Endothelial cell of umbilical vein (primary cell): ENCODE data around the gene ZBBX. TPM values are rescaled to one million over a fixed set of nuclear protein-coding genes. Genes with fewer than 3 reads are reported as not detected.

Experiments
- BruUV-seq: library from RNA; stranded (reverse); fragments of 400-500 nt; replicated peaks from 2 replicates; lab custom pipeline; 2021; lab: Mats Ljungman, UMichigan
- CTCF ChIA-PET: fragments of 300-600, 350-600 bp; sonication (Branson Sonifier 250); formaldehyde crosslinking; loops from one replicate; lab custom pipeline; 2021; ENCODE audit warnings: antibody characterized with exemption, inconsistent platforms; lab: Charles Lee
- POLR2A ChIA-PET: fragments of 300-600, 350-600 bp; sonication (Branson Sonifier 250); formaldehyde crosslinking; loops from one replicate; lab custom pipeline; 2021; ENCODE audit warnings: antibody characterized with exemption, inconsistent platforms; lab: Charles Lee
- DNase-seq: peaks from one replicate; pipeline ENCODE4 v3.0.0-alpha.2; 2011; ENCODE audit warnings: low read depth, low spot score
- FAIRE-seq: peaks from 2 replicates; lab custom pipeline; 2011; peaks lifted over from hg19 to GRCh38; lab: Jason Lieb, UNC
- H2AFZ ChIP-seq: 2 replicates; pipeline ENCODE4 v1.6.0; 2012; ENCODE audit warnings: low read depth, low read length, control low read depth, inconsistent platforms
- H3K27ac ChIP-seq: 2 replicates; pipeline ENCODE4 v1.5.1; 2011; ENCODE audit warnings: low read depth, mild to moderate bottlenecking, control low read depth, low read length, moderate library complexity; ENCODE audit not compliant: insufficient read depth
- H3K27me3 ChIP-seq, 2 experiments: 2 replicates each; pipeline versions ENCODE4 v1.6.0 to v1.6.1; 2011; ENCODE audit warnings: low read length in 2 of 2, mixed read lengths in 1 of 2; ENCODE audit not compliant: control insufficient read depth in 2 of 2, insufficient read depth in 2 of 2
- H3K36me3 ChIP-seq, 2 experiments: 2 replicates in 1 of 2; 3 replicates in 1 of 2; pipeline ENCODE4 v1.5.1; 2011; ENCODE audit warnings: low read length in 2 of 2, mild to moderate bottlenecking in 1 of 2, moderate library complexity in 1 of 2; ENCODE audit not compliant: control insufficient read depth in 2 of 2, insufficient read depth in 2 of 2; ENCODE audit errors: extremely low read depth in 1 of 2
- H3K4me1 ChIP-seq: 3 replicates; pipeline ENCODE4 v1.5.1; 2011; ENCODE audit warnings: mild to moderate bottlenecking, low read length; ENCODE audit not compliant: control insufficient read depth, insufficient read depth; ENCODE audit errors: extremely low read depth
- H3K4me2 ChIP-seq: 2 replicates; pipeline ENCODE4 v1.6.1; 2011; ENCODE audit warnings: low read length, control low read depth, mixed read lengths; ENCODE audit not compliant: insufficient read depth
- H3K4me3 ChIP-seq, 3 experiments: fragments of 200-600 bp in 1 of 3; sonication (generic), shearing (Covaris generic) in 1 of 3; replicated peaks in 1 of 3; 2 replicates each; pipeline ENCODE4 v1.5.1; 2011 to 2016; ENCODE audit warnings: control low read depth in 3 of 3, low read length in 3 of 3, mild to moderate bottlenecking in 2 of 3, inconsistent platforms in 1 of 3, low read depth in 1 of 3, moderate library complexity in 1 of 3; ENCODE audit not compliant: insufficient read depth in 1 of 3
- H3K79me2 ChIP-seq: 2 replicates; pipeline ENCODE4 v1.6.0; 2012; ENCODE audit warnings: low read length, inconsistent platforms; ENCODE audit not compliant: control insufficient read depth, insufficient read depth
- H3K9ac ChIP-seq: replicated peaks from 2 replicates; pipeline ENCODE3; 2011; ENCODE audit warnings: low read length, control low read depth; ENCODE audit not compliant: insufficient read depth; ENCODE audit errors: extremely low read depth
- H3K9me1 ChIP-seq: replicated peaks from 3 replicates; pipeline ENCODE4 v1.6.0; 2011; ENCODE audit warnings: mild to moderate bottlenecking, low read length; ENCODE audit not compliant: control insufficient read depth, insufficient read depth; ENCODE audit errors: extremely low read depth
- H3K9me3 ChIP-seq: replicated peaks from 2 replicates; pipeline ENCODE4 v1.5.1; 2012; ENCODE audit warnings: low read length, inconsistent platforms; ENCODE audit not compliant: control insufficient read depth, insufficient read depth
- H4K20me1 ChIP-seq: replicated peaks from 2 replicates; pipeline ENCODE3; 2011; ENCODE audit warnings: mild to moderate bottlenecking, low read length; ENCODE audit not compliant: control insufficient read depth, insufficient read depth; ENCODE audit errors: extremely low read depth
- CTCF ChIP-seq, 2 donors: IDR thresholded peaks; 1 replicate in 1 of 2; 2 replicates in 1 of 2; pipeline ENCODE4 v1.5.1; 2011; ENCODE audit warnings: low read length in 2 of 2, mild to moderate bottlenecking in 2 of 2, moderate library complexity in 2 of 2, control low read depth in 1 of 2, inconsistent platforms in 1 of 2, low read depth in 1 of 2; ENCODE audit not compliant: insufficient read depth in 1 of 2; ENCODE audit errors: extremely low read depth in 1 of 2
- EZH2 ChIP-seq: IDR thresholded peaks from 2 replicates; pipeline ENCODE4 v1.6.1; 2012; ENCODE audit warnings: borderline replicate concordance, low read depth, mild to moderate bottlenecking, moderate library complexity, low read length, inconsistent platforms; ENCODE audit not compliant: severe bottlenecking
- FOS ChIP-seq: IDR thresholded peaks from 2 replicates; pipeline ENCODE4 v1.6.1; 2011; ENCODE audit warnings: mild to moderate bottlenecking, low read length, moderate library complexity, borderline replicate concordance; ENCODE audit not compliant: insufficient read depth
- GATA2 ChIP-seq: IDR thresholded peaks from 2 replicates; pipeline ENCODE4 v1.7.0; 2011; ENCODE audit warnings: low read depth, mild to moderate bottlenecking, moderate library complexity, mixed read lengths, low read length; ENCODE audit not compliant: insufficient read length, insufficient read depth
- JUN ChIP-seq: IDR thresholded peaks from 2 replicates; pipeline ENCODE4 v1.6.1; 2011; ENCODE audit warnings: borderline replicate concordance, low read depth; ENCODE audit not compliant: insufficient read length, insufficient read depth
- MYC ChIP-seq: IDR thresholded peaks from one replicate; pipeline ENCODE4 v1.6.1; 2011; ENCODE audit warnings: mild to moderate bottlenecking, low read depth, low read length
- POLR2A ChIP-seq: IDR thresholded peaks from 2 replicates; pipeline ENCODE4 v1.6.1; 2012; ENCODE audit warnings: low read depth, mild to moderate bottlenecking, control low read depth, low read length
- POLR2AphosphoS5 ChIP-seq: IDR thresholded peaks from 2 replicates; pipeline ENCODE4 v1.6.1; 2012; ENCODE audit warnings: low read depth, mild to moderate bottlenecking, control low read depth, low read length, moderate library complexity; ENCODE audit not compliant: insufficient read depth
- dilution Hi-C: fragments of 300-500 bp; cut with MboI; formaldehyde crosslinking; loops from one replicate; pipeline ENCODE4 v1.15.0; 2019; ENCODE audit warnings: low sequenced_read_pairs; ENCODE audit not compliant: extremely low pct_ligation_motif_present
- intact Hi-C: fragments of 100-400 bp; cut with micrococcal nuclease; formaldehyde crosslinking; loops from one replicate; pipeline ENCODE4 v1.10.0; 2022
- polyA plus RNA-seq, 4 experiments: library from polyadenylated mRNA; depleted of rRNA in 3 of 4; stranded (reverse) in 3 of 4; unstranded in 1 of 4; fragments of >200 nt; gene quantifications; 2 replicates each; pipeline versions ENCODE4 v1.2.1 to v1.2.3, GENCODE V29; 2011 to 2012; ENCODE audit warnings: missing spikeins in 1 of 4
- total RNA-seq: library from RNA; stranded (reverse); gene quantifications from 2 replicates; pipeline ENCODE4 v1.2.3, GENCODE V29; 2021

ZBBX gene
- total and polyA plus RNA-seq, 2 donors (not counting 3 experiments of a cell fraction or from before 2014, with no cell fraction given) = not detected

GRCh38 chr3:167228135-167228534 is 152.0 kb downstream of the ZBBX start:
- Histone ChIP-seq H3K79me2 (no peaks in the 10 kb centered on the region), H2AFZ (no peak overlapping the region), H3K4me2 (no peak overlapping the region), H3K4me1 (no peaks in the 10 kb centered on the region), H3K27me3 (no peaks in the 10 kb centered on the region), H4K20me1 (no peaks in the 10 kb centered on the region), H3K4me3 (no peak overlapping the region), H3K9ac (no peak overlapping the region), H3K36me3 (no peaks in the 10 kb centered on the region), H3K27ac (no peak overlapping the region), H3K9me1 (no peaks in the 10 kb centered on the region), H3K9me3 (no peaks in the 10 kb centered on the region)
- POLR2A ChIA-PET = no interaction called here
- CTCF ChIA-PET = no interaction called here
- DNase-seq (no peak), FAIRE-seq (no peak)
- dilution Hi-C loops = no loop called here
- BruUV-seq = no TSS peak
- intact Hi-C loops = no loop called here
- TF ChIP-seq GATA2 = no peak

DNA sequence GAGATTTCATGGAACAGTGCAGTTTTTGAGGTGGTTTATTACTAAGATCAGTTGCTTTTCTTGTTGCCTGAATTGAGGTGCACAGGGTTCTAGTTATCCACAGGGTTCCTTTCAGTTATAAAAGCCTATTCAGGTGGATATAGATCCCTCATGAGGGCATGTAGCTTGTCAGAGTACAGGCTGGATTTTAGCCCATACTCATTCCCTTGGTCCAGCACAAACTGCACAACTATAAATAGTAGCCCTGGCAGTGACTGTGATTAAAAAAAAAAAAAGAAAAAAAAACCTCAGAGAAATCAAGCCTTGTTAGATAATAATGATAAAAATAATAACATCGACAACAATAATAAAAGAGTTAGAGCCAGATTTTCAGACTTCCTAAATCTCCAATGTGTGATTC is 154.3 kb downstream of the ZBBX start:
- no peaks in the 10 kb centered on the region for H3K9me3 ChIP-seq
- dilution Hi-C loops = no loop called here
- H3K27ac ChIP-seq = no peak overlapping the region
- H3K4me3 ChIP-seq = no peak overlapping the region
- no peaks in the 10 kb centered on the region for H3K27me3 ChIP-seq
- no peak for FAIRE-seq
- CTCF ChIA-PET = no interaction called here
- no peak overlapping the region for H3K9ac ChIP-seq
- TF ChIP-seq POLR2AphosphoS5 = no peak
- TF ChIP-seq CTCF (IDR thresholded peaks at IDR 0.05; ENCODE audit: extremely low read depth in 1 of 2, insufficient read depth in 1 of 2, low read depth in 1 of 2, low read length in 2 of 2) = no peak
- no peak for TF ChIP-seq FOS
- TF ChIP-seq POLR2A = no peak
- no peak for TF ChIP-seq MYC
- TF ChIP-seq EZH2 = no peak
- TF ChIP-seq JUN = no peak
- BruUV-seq = no TSS peak
- DNase-seq = no peak
- H3K36me3 ChIP-seq = no peaks in the 10 kb centered on the region
- no peaks in the 10 kb centered on the region for H3K9me1 ChIP-seq
- no peak overlapping the region for H2AFZ ChIP-seq
- H4K20me1 ChIP-seq = no peaks in the 10 kb centered on the region
- POLR2A ChIA-PET = no interaction called here
- intact Hi-C loops = no loop called here
- H3K79me2 ChIP-seq = no peaks in the 10 kb centered on the region
- no peak overlapping the region for H3K4me2 ChIP-seq
- no peaks in the 10 kb centered on the region for H3K4me1 ChIP-seq
